Measurements from ENCODE around the gene GRB7. TPM values are rescaled to one million over a fixed set of nuclear protein-coding genes. Genes with fewer than 3 reads are reported as not detected.

The GRB7 gene
- total and polyA plus RNA-seq, 2 of the 4 experiments (the other 2 are of a cell fraction) = 0.18 to 0.36 TPM

- Histone ChIP-seq H4K8ac (ENCODE audit: low read depth in 2 of 2, low read length in 2 of 2) (no peak overlapping the region), H3K4ac (ENCODE audit: low read depth, low read length) (no peak overlapping the region)
Measured at GRCh38 chr17:39706383-39706782, 31.4 kb upstream of the GRB7 start.

More at GRCh38 chr17:39706383-39706782, 31.4 kb upstream of the GRB7 start:
- H4K91ac ChIP-seq (ENCODE audit: insufficient read depth, low read depth, low read length) = no peak overlapping the region
- H3K27me3 ChIP-seq (ENCODE audit: control insufficient read depth, insufficient read depth, low read length) = no peaks in the 10 kb centered on the region
- no peak overlapping the region for H3K4me2 ChIP-seq (ENCODE audit: low read depth, low read length)
- H2AFZ ChIP-seq (replicated peaks; ENCODE audit: low read length, poor library complexity) = no peak overlapping the region
- H3K9ac ChIP-seq (ENCODE audit: low read depth, low read length) = no peak overlapping the region
- in situ Hi-C loops (cut with MboI; ENCODE audit: low sequenced_read_pairs) (no loop called here), intact Hi-C loops (cut with micrococcal nuclease) (no loop called here), dilution Hi-C loops (cut with HindIII; ENCODE audit: low sequenced_read_pairs, unreplicated experiment) (no loop called here)
- H2BK5ac ChIP-seq (ENCODE audit: low read depth, low read length, poor library complexity, severe bottlenecking) = no peak overlapping the region
- H3K36me3 ChIP-seq (ENCODE audit: control insufficient read depth, insufficient read depth, low read length) = peaks cover 34% of the 10 kb centered on the region
- no peak overlapping the region for H3K56ac ChIP-seq (ENCODE audit: extremely low read depth, insufficient read depth, low read length)
- no peak overlapping the region for H3K4me3 ChIP-seq (ENCODE audit: insufficient read depth, low read depth, low read length)
- H3K4me1 ChIP-seq (ENCODE audit: control insufficient read depth, insufficient read depth, low read length) = peaks cover 13% of the 10 kb centered on the region; the same call in 1 of the 2 replicates
- ChIA-PET CTCF (no interaction called here), POLR2A (ENCODE audit: unreplicated experiment) (no interaction called here)
- ATAC-seq (ENCODE audit: low read depth) (no peak), DNase-seq (no peak)
- TF ChIP-seq CTCF (conservative IDR thresholded peaks at IDR 0.05; ENCODE audit: low read depth, low read length) (no peak), USF2 (IDR thresholded peaks at IDR 0.05; ENCODE audit: low read depth, low read length) (no peak), MAFK (IDR thresholded peaks at IDR 0.05; ENCODE audit: low read depth, low read length) (no peak), ELK1 (IDR thresholded peaks at IDR 0.05; ENCODE audit: borderline replicate concordance, low read depth, low read length) (no peak)
- no peak overlapping the region for H2BK120ac ChIP-seq (ENCODE audit: low read depth, low read length)
- BruUV-seq (replicated peaks) = no TSS peak
- no peak overlapping the region for H3K23ac ChIP-seq (ENCODE audit: low read depth, low read length)
- no CpG with 5 or more reads among the region's 8 CpGs for WGBS, 2 experiments (ENCODE audit: extremely low coverage in 2 of 2, insufficient read length in 1 of 2)
- peaks cover 0 to 60% of the 10 kb centered on the region in 2 experiments; a peak in 2 of 4 replicates for H3K79me1 ChIP-seq (ENCODE audit: low read depth in 1 of 2, low read length in 2 of 2)
- no peak overlapping the region for H2BK20ac ChIP-seq (ENCODE audit: low read depth, low read length)
- H4K20me1 ChIP-seq (ENCODE audit: insufficient read depth, low read length) = peaks cover 49% of the 10 kb centered on the region
- no peak overlapping the region for H2AK5ac ChIP-seq (ENCODE audit: low read depth, low read length)
- no peak overlapping the region for H3K14ac ChIP-seq (replicated peaks; ENCODE audit: low read depth, low read length)
- H3K9me1 ChIP-seq (ENCODE audit: insufficient read depth, low read length) = peaks cover 17% of the 10 kb centered on the region
- no peak overlapping the region for H2BK15ac ChIP-seq (ENCODE audit: low read depth, low read length)
- no peak overlapping the region for H3K27ac ChIP-seq (ENCODE audit: insufficient read depth, low read length)
- H2AK9ac ChIP-seq (replicated peaks; ENCODE audit: low read depth, low read length, poor library complexity) = no peak overlapping the region
- no peaks in the 10 kb centered on the region for H3K9me3 ChIP-seq (ENCODE audit: control insufficient read depth, insufficient read depth, low read length)
- no peak overlapping the region for H3K18ac ChIP-seq (ENCODE audit: low read depth, low read length)
- H4K5ac ChIP-seq (ENCODE audit: low read depth, low read length) = no peak overlapping the region

All from IMR-90 (cell line).